Measurements from ENCODE around the gene RTP1.

The RTP1 gene

DNA sequence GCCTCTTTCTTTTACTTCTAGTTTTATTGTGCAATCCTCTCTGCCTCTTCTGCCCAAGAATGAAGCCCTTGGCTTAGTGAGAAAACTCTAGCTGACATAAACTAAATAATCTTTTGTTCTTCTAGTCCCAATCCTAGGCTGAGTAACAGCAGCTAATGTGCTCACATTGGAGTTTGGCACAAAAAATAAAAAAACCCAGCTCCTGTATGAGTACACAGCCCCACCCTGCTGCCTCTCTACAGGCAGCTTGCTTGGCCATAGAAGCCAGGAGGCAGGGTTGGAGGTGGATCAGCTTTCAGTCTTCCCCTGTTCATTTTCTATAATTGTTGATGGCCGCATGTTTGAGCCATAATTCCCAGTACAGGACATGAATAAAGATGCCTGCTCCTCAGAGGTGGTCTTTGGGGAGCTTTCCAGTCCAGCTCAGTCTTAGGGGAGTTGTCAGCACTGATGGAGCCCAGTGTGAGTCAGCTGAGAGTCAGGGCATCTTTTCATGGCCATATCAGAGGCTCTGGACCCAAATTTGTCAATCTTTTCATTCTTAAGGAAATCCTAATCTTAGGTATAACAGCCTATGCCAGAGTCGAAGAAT lies 46.7 kb downstream of the RTP1 start:
- no peak for DNase-seq

DNA sequence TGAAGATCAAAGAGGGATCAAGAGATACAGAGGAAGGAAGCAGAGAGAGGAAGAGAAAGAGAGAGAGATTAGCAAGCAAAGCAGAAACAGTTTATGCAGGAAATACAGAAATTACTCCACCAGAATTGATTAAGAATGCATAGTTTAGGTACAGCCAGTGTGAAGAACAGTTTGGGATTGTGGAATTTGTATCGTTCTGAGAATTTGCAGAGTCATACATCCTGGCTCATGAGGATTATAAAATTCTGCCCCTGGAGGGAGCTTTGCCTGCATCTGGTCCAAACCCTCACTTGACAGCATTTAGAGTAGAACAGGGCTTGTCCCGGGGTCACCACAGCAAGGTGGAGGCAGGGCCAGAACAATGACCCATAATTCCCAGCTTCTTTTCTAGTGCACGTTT lies 50.1 kb downstream of the RTP1 start:
- no peak for DNase-seq
